CD4-positive, alpha-beta memory T cell (primary cell): ENCODE data around the gene ST8SIA1. TPM values are rescaled to one million over a fixed set of nuclear protein-coding genes. Genes with fewer than 3 reads are reported as not detected.

Experiments
- CTCF ChIA-PET: fragments of 350-600 bp; sonication (Branson Sonifier 250); formaldehyde crosslinking; loops from one replicate; lab custom pipeline; 2021; ENCODE audit warnings: inconsistent platforms; ENCODE audit not compliant: partially characterized antibody; lab: Charles Lee
- POLR2A ChIA-PET: fragments of 350-600 bp; sonication (Branson Sonifier 250); formaldehyde crosslinking; loops from one replicate; lab custom pipeline; 2021; ENCODE audit not compliant: partially characterized antibody; lab: Charles Lee
- DNase-seq, 5 donors: peaks; one replicate each; pipeline versions ENCODE4 v3.0.0 to v3.0.0-alpha.2; 2020 to 2022; ENCODE audit warnings: mixed read lengths in 1 of 5
- H3K27ac ChIP-seq: one replicate; pipeline ENCODE4 v1.7.0; 2013; ENCODE audit warnings: low read depth, low read length
- H3K27me3 ChIP-seq: 2 replicates; pipeline ENCODE4 v1.7.0; 2013; ENCODE audit warnings: mild to moderate bottlenecking, low read length, moderate library complexity; ENCODE audit not compliant: insufficient read depth
- H3K36me3 ChIP-seq: 2 replicates; pipeline ENCODE4 v1.7.0; 2013; ENCODE audit warnings: mild to moderate bottlenecking, low read length, moderate library complexity; ENCODE audit not compliant: insufficient read depth
- H3K4me1 ChIP-seq: 2 replicates; pipeline ENCODE4 v1.7.0; 2013; ENCODE audit warnings: mild to moderate bottlenecking, low read length, moderate library complexity; ENCODE audit not compliant: insufficient read depth
- H3K4me3 ChIP-seq, 2 donors: one replicate each; pipeline ENCODE4 v1.7.0; 2013; ENCODE audit warnings: low read length in 2 of 2, mild to moderate bottlenecking in 1 of 2
- H3K9me3 ChIP-seq, 2 donors: one replicate each; pipeline ENCODE4 v1.7.0; 2013; ENCODE audit warnings: low read length in 2 of 2, control low read depth in 1 of 2; ENCODE audit not compliant: control insufficient read depth in 1 of 2
- H3K27ac Mint-ChIP-seq, 7 donors: one replicate each; pipeline ENCODE4 v1.8.0; 2020 to 2021; ENCODE audit warnings: mixed read lengths in 7 of 7, mild to moderate bottlenecking in 6 of 7, inconsistent platforms in 3 of 7, moderate library complexity in 3 of 7
- H3K27me3 Mint-ChIP-seq, 2 donors: one replicate each; pipeline ENCODE4 v1.8.0; 2020 to 2021; ENCODE audit warnings: mixed read lengths in 2 of 2
- H3K36me3 Mint-ChIP-seq, 2 donors: one replicate each; pipeline ENCODE4 v1.8.0; 2020 to 2021; ENCODE audit warnings: mixed read lengths in 2 of 2, inconsistent platforms in 1 of 2, mild to moderate bottlenecking in 1 of 2
- H3K4me1 Mint-ChIP-seq, 4 donors: one replicate each; pipeline ENCODE4 v1.8.0; 2020 to 2021; ENCODE audit warnings: mixed read lengths in 4 of 4, mild to moderate bottlenecking in 1 of 4
- H3K4me3 Mint-ChIP-seq, 8 donors: one replicate each; pipeline ENCODE4 v1.8.0; 2020 to 2021; ENCODE audit warnings: mixed read lengths in 8 of 8, mild to moderate bottlenecking in 7 of 8, moderate library complexity in 6 of 8, inconsistent platforms in 3 of 8
- H3K9me3 Mint-ChIP-seq, 8 donors: one replicate each; pipeline ENCODE4 v1.8.0; 2020 to 2021; ENCODE audit warnings: mixed read lengths in 8 of 8, mild to moderate bottlenecking in 5 of 8, inconsistent platforms in 3 of 8, moderate library complexity in 1 of 8
- intact Hi-C: fragments of 100-400 bp; cut with micrococcal nuclease; formaldehyde crosslinking; loops from one replicate; pipeline ENCODE4 v1.15.1; 2023
- polyA plus RNA-seq, 2 donors: library from polyadenylated mRNA; unstranded; fragments of 300-500 nt; fragmentation: Illumina TruSeq; gene quantifications; one replicate each; pipeline ENCODE4 v1.2.3, GENCODE V29; 2021
- total RNA-seq, 2 experiments: library from RNA; stranded (reverse); gene quantifications; one replicate each; pipeline ENCODE4 v1.2.3, GENCODE V29; 2021

Gene ST8SIA1
- total and polyA plus RNA-seq, 4 experiments from 2014 or later, result 3.8 to 53.6 (median 29.6) TPM

GRCh38 chr12:22228022-22228875 lies 106.3 kb downstream of the ST8SIA1 start:
- peaks cover 20% of the 10 kb centered on the region for H3K4me1 ChIP-seq
- H3K27ac Mint-ChIP-seq, result peak overlapping the region in 1 of 7 donors; percentile 14
- no peak for DNase-seq
- H3K36me3 ChIP-seq, result no peaks in the 10 kb centered on the region
- no peaks in the 10 kb centered on the region for H3K9me3 ChIP-seq
- no peaks in the 10 kb centered on the region for H3K27me3 ChIP-seq
- no peak overlapping the region for H3K27ac ChIP-seq
- POLR2A ChIA-PET, result no interaction called here
- CTCF ChIA-PET, result no interaction called here
- H3K4me1 Mint-ChIP-seq, result peaks cover 20 to 37% (median 31%) of the 10 kb centered on the region in 4 donors
- H3K36me3 Mint-ChIP-seq, result peaks cover 4 to 13% of the 10 kb centered on the region in 2 donors
- no peak overlapping the region for H3K4me3 Mint-ChIP-seq
- no peak overlapping the region for H3K4me3 ChIP-seq
- H3K27me3 Mint-ChIP-seq, result no peaks in the 10 kb centered on the region
- intact Hi-C loops, result no loop called here
- no peaks in the 10 kb centered on the region for H3K9me3 Mint-ChIP-seq

GRCh38 chr12:22223356-22223755 lies 111.2 kb downstream of the ST8SIA1 start:
- Histone ChIP-seq H3K4me1 (peaks cover 20% of the 10 kb centered on the region), H3K36me3 (peaks cover 7% of the 10 kb centered on the region), H3K27ac (no peak overlapping the region), H3K4me3 (no peak overlapping the region), H3K27me3 (no peaks in the 10 kb centered on the region), H3K9me3 (no peaks in the 10 kb centered on the region)
- no peak for DNase-seq
- Mint-ChIP-seq H3K27ac (peak overlapping the region in 2 of 7 donors; percentile 46 to 60), H3K4me1 (peaks cover 14 to 30% (median 27%) of the 10 kb centered on the region in 4 donors), H3K9me3 (no peaks in the 10 kb centered on the region), H3K36me3 (peaks cover 3 to 5% of the 10 kb centered on the region in 2 donors), H3K27me3 (no peaks in the 10 kb centered on the region), H3K4me3 (no peak overlapping the region)
- ChIA-PET CTCF (no interaction called here), POLR2A (no interaction called here)
- intact Hi-C loops, result no loop called here

- Histone ChIP-seq H3K4me1 (no peaks in the 10 kb centered on the region), H3K27ac (no peak overlapping the region), H3K36me3 (peaks cover 7% of the 10 kb centered on the region), H3K4me3 (no peak overlapping the region), H3K27me3 (no peaks in the 10 kb centered on the region), H3K9me3 (no peaks in the 10 kb centered on the region)
- CTCF ChIA-PET, result no interaction called here
- POLR2A ChIA-PET, result no interaction called here
- intact Hi-C loops, result no loop called here
- H3K4me1 Mint-ChIP-seq, result peaks cover 0 to 9% (median 0%) of the 10 kb centered on the region in 4 donors
- peaks cover 5 to 23% of the 10 kb centered on the region in 2 donors for H3K36me3 Mint-ChIP-seq
- H3K27ac Mint-ChIP-seq, result peak overlapping the region in 1 of 7 donors; percentile 71
- no peaks in the 10 kb centered on the region for H3K27me3 Mint-ChIP-seq
- DNase-seq, result no peak
- peaks cover 0 to 4% (median 0%) of the 10 kb centered on the region in 8 donors for H3K9me3 Mint-ChIP-seq
- no peak overlapping the region for H3K4me3 Mint-ChIP-seq
Observed at GRCh38 chr12:22217556-22217955, 117.0 kb downstream of the ST8SIA1 start.

GRCh38 chr12:22215467-22216253 lies 118.8 kb downstream of the ST8SIA1 start:
- Histone ChIP-seq H3K9me3 (no peaks in the 10 kb centered on the region), H3K36me3 (peaks cover 2% of the 10 kb centered on the region), H3K27ac (no peak overlapping the region), H3K27me3 (no peaks in the 10 kb centered on the region), H3K4me3 (no peak overlapping the region), H3K4me1 (no peaks in the 10 kb centered on the region)
- no peak for DNase-seq
- ChIA-PET CTCF (no interaction called here), POLR2A (no interaction called here)
- Mint-ChIP-seq H3K27me3 (no peaks in the 10 kb centered on the region), H3K36me3 (peaks cover 5 to 27% of the 10 kb centered on the region in 2 donors), H3K9me3 (peaks cover 0 to 4% (median 0%) of the 10 kb centered on the region in 8 donors), H3K4me3 (no peak overlapping the region), H3K4me1 (peaks cover 0 to 9% (median under 1%) of the 10 kb centered on the region in 4 donors), H3K27ac (no peak overlapping the region)
- intact Hi-C loops, result no loop called here

DNA sequence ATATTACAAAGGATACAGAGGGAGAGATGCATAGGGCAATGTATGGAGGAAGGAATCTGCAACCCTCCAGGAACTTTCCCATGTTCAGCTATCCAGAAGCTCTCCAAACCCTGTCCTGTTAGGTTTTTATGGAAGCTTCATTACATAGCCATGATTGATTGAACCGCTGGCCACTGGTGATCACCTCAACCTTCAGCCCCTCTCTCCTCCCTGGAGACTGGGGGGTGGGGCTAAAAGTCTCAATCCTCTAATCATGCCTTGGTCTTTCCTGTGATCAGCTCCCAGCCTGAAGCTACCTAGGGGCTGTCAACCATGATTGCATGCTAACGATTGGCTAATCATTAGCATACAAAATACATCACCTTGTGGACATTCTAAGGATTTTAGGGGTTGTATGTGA lies 123.4 kb downstream of the ST8SIA1 start:
- Histone ChIP-seq H3K27me3 (no peaks in the 10 kb centered on the region), H3K9me3 (no peaks in the 10 kb centered on the region), H3K4me3 (no peak overlapping the region), H3K4me1 (no peaks in the 10 kb centered on the region), H3K36me3 (no peaks in the 10 kb centered on the region), H3K27ac (no peak overlapping the region)
- CTCF ChIA-PET, result no interaction called here
- H3K27me3 Mint-ChIP-seq, result no peaks in the 10 kb centered on the region
- intact Hi-C loops, result no loop called here
- POLR2A ChIA-PET, result no interaction called here
- peaks cover 0 to 13% (median 3%) of the 10 kb centered on the region in 4 donors for H3K4me1 Mint-ChIP-seq
- H3K36me3 Mint-ChIP-seq, result peaks cover 9 to 23% of the 10 kb centered on the region in 2 donors
- no peak for DNase-seq
- peak overlapping the region in 1 of 7 donors; percentile 18 for H3K27ac Mint-ChIP-seq
- H3K4me3 Mint-ChIP-seq, result no peak overlapping the region
- peaks cover 0 to 4% (median 0%) of the 10 kb centered on the region in 8 donors for H3K9me3 Mint-ChIP-seq

DNA sequence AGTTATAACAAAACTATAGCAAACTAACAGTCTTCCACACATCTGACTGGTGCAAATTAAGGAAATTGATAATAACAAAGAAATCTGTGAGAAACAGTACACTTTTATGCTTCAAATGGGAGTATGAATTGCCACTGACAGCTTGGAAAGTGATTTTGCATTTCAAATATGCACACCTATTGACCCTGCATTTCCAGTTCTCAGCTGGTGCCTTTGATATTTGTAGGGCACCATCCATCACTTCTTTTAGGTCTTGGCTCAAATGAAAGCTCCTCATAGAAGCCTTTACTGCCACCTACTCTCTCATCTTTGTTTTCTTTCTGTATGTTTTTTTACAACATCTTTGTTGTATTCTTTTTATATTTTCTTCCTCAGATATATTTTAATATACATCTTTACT lies 125.1 kb downstream of the ST8SIA1 start:
- Mint-ChIP-seq H3K4me3 (no peak overlapping the region), H3K27ac (no peak overlapping the region), H3K4me1 (peaks cover 0 to 6% (median 3%) of the 10 kb centered on the region in 4 donors), H3K9me3 (peaks cover 2 to 7% (median 4%) of the 10 kb centered on the region in 8 donors), H3K27me3 (no peaks in the 10 kb centered on the region), H3K36me3 (peaks cover 13 to 26% of the 10 kb centered on the region in 2 donors)
- intact Hi-C loops, result loop anchor here (5.0 kb wide), 1 partner anchor 47 kb away; no protein-coding TSS in a partner anchor
- ChIA-PET POLR2A (no interaction called here), CTCF (no interaction called here)
- Histone ChIP-seq H3K4me1 (no peaks in the 10 kb centered on the region), H3K36me3 (no peaks in the 10 kb centered on the region), H3K27me3 (no peaks in the 10 kb centered on the region), H3K9me3 (no peaks in the 10 kb centered on the region), H3K27ac (no peak overlapping the region), H3K4me3 (no peak overlapping the region)
- DNase-seq, result no peak
